Tibial nerve (tissue), 3 donors: ENCODE data around the gene ZNF146.

Experiments
- POLR2A ChIP-seq, 2 donors: fragments of 450-650 bp; IDR thresholded peaks; one replicate each; pipeline ENCODE4 v1.6.1; 2017; ENCODE audit warnings: antibody characterized with exemption in 2 of 2, mild to moderate bottlenecking in 2 of 2, moderate library complexity in 2 of 2
- TF ChIP-seq, protein P1 (sequence below), 5 experiments: fragments of 200-600 bp in 3 of 5; fragments of 450-650 bp in 2 of 5; sonication (generic) in 3 of 5; IDR thresholded peaks; one replicate each; pipeline ENCODE4 v1.5.1; 2016 to 2019; ENCODE audit warnings: antibody characterized with exemption in 5 of 5, mild to moderate bottlenecking in 3 of 5, moderate library complexity in 2 of 5

DNA sequence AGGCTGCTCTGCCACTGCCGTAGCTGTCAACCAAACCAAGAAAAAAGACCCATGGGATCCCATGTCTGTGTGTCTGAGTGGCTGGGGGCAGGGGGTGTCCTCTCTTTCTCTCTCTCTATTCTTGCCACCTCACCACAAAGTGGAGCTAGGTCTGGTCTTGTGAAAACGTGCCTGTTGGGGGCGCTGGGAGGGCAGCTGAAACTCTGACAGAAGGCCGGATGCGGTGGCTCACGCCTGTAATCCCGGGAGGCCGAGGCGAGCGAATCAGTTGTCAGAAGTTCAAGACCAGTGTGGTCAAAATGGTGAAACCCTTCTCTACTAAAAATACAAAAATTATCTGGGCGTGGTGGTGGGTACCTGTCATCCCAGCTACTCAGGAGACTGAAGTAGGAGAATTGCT lies 29.2 kb downstream of the ZNF146 start:
- TF ChIP-seq, protein P1, sequence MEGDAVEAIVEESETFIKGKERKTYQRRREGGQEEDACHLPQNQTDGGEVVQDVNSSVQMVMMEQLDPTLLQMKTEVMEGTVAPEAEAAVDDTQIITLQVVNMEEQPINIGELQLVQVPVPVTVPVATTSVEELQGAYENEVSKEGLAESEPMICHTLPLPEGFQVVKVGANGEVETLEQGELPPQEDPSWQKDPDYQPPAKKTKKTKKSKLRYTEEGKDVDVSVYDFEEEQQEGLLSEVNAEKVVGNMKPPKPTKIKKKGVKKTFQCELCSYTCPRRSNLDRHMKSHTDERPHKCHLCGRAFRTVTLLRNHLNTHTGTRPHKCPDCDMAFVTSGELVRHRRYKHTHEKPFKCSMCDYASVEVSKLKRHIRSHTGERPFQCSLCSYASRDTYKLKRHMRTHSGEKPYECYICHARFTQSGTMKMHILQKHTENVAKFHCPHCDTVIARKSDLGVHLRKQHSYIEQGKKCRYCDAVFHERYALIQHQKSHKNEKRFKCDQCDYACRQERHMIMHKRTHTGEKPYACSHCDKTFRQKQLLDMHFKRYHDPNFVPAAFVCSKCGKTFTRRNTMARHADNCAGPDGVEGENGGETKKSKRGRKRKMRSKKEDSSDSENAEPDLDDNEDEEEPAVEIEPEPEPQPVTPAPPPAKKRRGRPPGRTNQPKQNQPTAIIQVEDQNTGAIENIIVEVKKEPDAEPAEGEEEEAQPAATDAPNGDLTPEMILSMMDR (IDR thresholded peaks at IDR 0.05) = no peak
- TF ChIP-seq POLR2A (IDR thresholded peaks at IDR 0.05) = no peak
